Gastrocnemius medialis (tissue), 4 donors: ENCODE results near the gene ZFYVE28. TPM values are rescaled to one million over a fixed set of nuclear protein-coding genes. Genes with fewer than 3 reads are reported as not detected.

ENCODE experiments used
- ATAC-seq, 2 donors: fragments of 150-250 bp; one replicate each; pipeline ENCODE4 v1.9.1; 2016
- DNase-seq, 2 donors: peaks; one replicate each; pipeline ENCODE4 v3.0.0-alpha.2; 2019
- H3K27ac ChIP-seq, 4 donors: fragments of 200-600 bp; sonication (generic); 1 replicate in 1 of 4; 2 replicates in 3 of 4; pipeline ENCODE4 v1.5.1; 2016 to 2018; ENCODE audit warnings: mild to moderate bottlenecking in 2 of 4, moderate library complexity in 1 of 4
- H3K27me3 ChIP-seq, 3 donors: fragments of 200-600 bp; sonication (generic) in 2 of 3; 1 replicate in 1 of 3; 2 replicates in 2 of 3; pipeline versions ENCODE4 v1.5.1 to v1.6.0; 2016 to 2019; ENCODE audit warnings: mild to moderate bottlenecking in 1 of 3, moderate library complexity in 1 of 3
- H3K36me3 ChIP-seq, 2 donors: fragments of 200-600 bp; sonication (generic) in 1 of 2; one replicate each; pipeline ENCODE4 v1.5.1; 2017 to 2018
- H3K4me1 ChIP-seq, 2 donors: fragments of 200-600 bp; sonication (generic) in 1 of 2; one replicate each; pipeline ENCODE4 v1.5.1; 2016 to 2017; ENCODE audit warnings: mild to moderate bottlenecking in 2 of 2
- H3K4me3 ChIP-seq, 4 donors: fragments of 200-600 bp; sonication (generic) in 3 of 4; 1 replicate in 1 of 4; 2 replicates in 3 of 4; pipeline ENCODE4 v1.5.1; 2016 to 2019; ENCODE audit warnings: mild to moderate bottlenecking in 2 of 4
- H3K9me3 ChIP-seq, 3 donors: fragments of 200-600 bp; sonication (generic) in 2 of 3; 1 replicate in 1 of 3; 2 replicates in 2 of 3; pipeline ENCODE4 v1.5.1; 2016 to 2019
- CTCF ChIP-seq, 5 experiments: fragments of 450-650 bp in 3 of 5; fragments of 200-600 bp in 2 of 5; sonication (generic) in 2 of 5; IDR thresholded peaks in 4 of 5; conservative IDR thresholded peaks in 1 of 5; 1 replicate in 4 of 5; 2 replicates in 1 of 5; pipeline ENCODE4 v1.5.1; 2016 to 2019; ENCODE audit warnings: antibody characterized with exemption in 5 of 5, mild to moderate bottlenecking in 3 of 5, moderate library complexity in 3 of 5
- POLR2A ChIP-seq, 2 donors: fragments of 450-650 bp; IDR thresholded peaks; one replicate each; pipeline ENCODE4 v1.6.1; 2017; ENCODE audit warnings: antibody characterized with exemption in 2 of 2, mild to moderate bottlenecking in 2 of 2, moderate library complexity in 2 of 2
- in situ Hi-C, 4 donors: fragments of 200-750 bp; cut with MboI; loops; one replicate each; pipeline versions ENCODE4 v1.15.0 to v1.8.0; 2017; ENCODE audit warnings: low sequenced_read_pairs in 4 of 4
- intact Hi-C: fragments of 100-400 bp; cut with DNase I; formaldehyde crosslinking; loops from one replicate; pipeline ENCODE4 v1.15.1; 2023; ENCODE audit warnings: low total_unique reads
- total RNA-seq, 4 donors: library from RNA; depleted of rRNA; stranded (reverse); fragments of >200 nt; gene quantifications; one replicate each; pipeline versions ENCODE4 v1.1.0 to v1.2.3, GENCODE V29; 2016

Gene ZFYVE28
- total RNA-seq, 4 donors from 2014 or later, result 1.8 to 6.0 (median 3.4) TPM

- ATAC-seq, result no peak
- TF ChIP-seq POLR2A (IDR thresholded peaks at IDR 0.05) (no peak), CTCF (IDR thresholded peaks at IDR 0.05 in 4 of 5, conservative IDR thresholded peaks at IDR 0.05 in 1 of 5) (no peak)
- intact Hi-C loops, result no loop called here
These were observed 88.1 kb downstream of the ZFYVE28 start for GRCh38 chr4:2330091-2331042.

GRCh38 chr4:2327579-2327978, 90.9 kb downstream of the ZFYVE28 start:
- intact Hi-C loops, result no loop called here
- H3K27me3 ChIP-seq, result no peaks in the 10 kb centered on the region

More at GRCh38 chr4:2330091-2331042, 88.1 kb downstream of the ZFYVE28 start:
- H3K4me1 ChIP-seq, result no peaks in the 10 kb centered on the region
- DNase-seq, result no peak
- in situ Hi-C loops, result no loop called here
- no peak overlapping the region for H3K4me3 ChIP-seq
- no peak overlapping the region for H3K27ac ChIP-seq
- H3K36me3 ChIP-seq, result no peaks in the 10 kb centered on the region
- no peaks in the 10 kb centered on the region for H3K27me3 ChIP-seq
- H3K9me3 ChIP-seq, result no peaks in the 10 kb centered on the region

GRCh38 chr4:2324891-2325290, 93.6 kb downstream of the ZFYVE28 start:
- intact Hi-C loops, result no loop called here
- H3K9me3 ChIP-seq, result no peaks in the 10 kb centered on the region
- H3K36me3 ChIP-seq, result no peaks in the 10 kb centered on the region
- DNase-seq, result no peak
- H3K4me3 ChIP-seq, result no peak overlapping the region
- no peak for ATAC-seq
- H3K27me3 ChIP-seq, result no peaks in the 10 kb centered on the region
- H3K4me1 ChIP-seq, result no peaks in the 10 kb centered on the region
- no peak overlapping the region for H3K27ac ChIP-seq
- no peak for TF ChIP-seq POLR2A (IDR thresholded peaks at IDR 0.05)
- TF ChIP-seq CTCF (IDR thresholded peaks at IDR 0.05 in 4 of 5, conservative IDR thresholded peaks at IDR 0.05 in 1 of 5), result no peak
- in situ Hi-C loops, result no loop called here

More at GRCh38 chr4:2327579-2327978, 90.9 kb downstream of the ZFYVE28 start:
- DNase-seq (no peak), ATAC-seq (no peak)
- H3K27ac ChIP-seq, result no peak overlapping the region
- in situ Hi-C loops, result no loop called here
- no peak for TF ChIP-seq POLR2A (IDR thresholded peaks at IDR 0.05)
- TF ChIP-seq CTCF (IDR thresholded peaks at IDR 0.05 in 4 of 5, conservative IDR thresholded peaks at IDR 0.05 in 1 of 5), result no peak
- H3K4me1 ChIP-seq, result no peaks in the 10 kb centered on the region
- no peak overlapping the region for H3K4me3 ChIP-seq
- no peaks in the 10 kb centered on the region for H3K36me3 ChIP-seq
- H3K9me3 ChIP-seq, result no peaks in the 10 kb centered on the region

GRCh38 chr4:2322841-2323240, 95.6 kb downstream of the ZFYVE28 start:
- H3K9me3 ChIP-seq, result no peaks in the 10 kb centered on the region
- no peaks in the 10 kb centered on the region for H3K27me3 ChIP-seq
- no peak overlapping the region for H3K27ac ChIP-seq
- H3K4me3 ChIP-seq, result no peak overlapping the region
- intact Hi-C loops (no loop called here), in situ Hi-C loops (no loop called here)
- DNase-seq (no peak), ATAC-seq (no peak)
- H3K36me3 ChIP-seq, result no peaks in the 10 kb centered on the region
- no peaks in the 10 kb centered on the region for H3K4me1 ChIP-seq
- TF ChIP-seq CTCF (IDR thresholded peaks at IDR 0.05 in 4 of 5, conservative IDR thresholded peaks at IDR 0.05 in 1 of 5), result no peak
- TF ChIP-seq POLR2A (IDR thresholded peaks at IDR 0.05), result no peak
